SK-N-SH (cell line): ENCODE results near the gene SESN1. TPM values are rescaled to one million over a fixed set of nuclear protein-coding genes. Genes with fewer than 3 reads are reported as not detected.

Experiments used
- CTCF ChIA-PET: fragments of 300-600, 350-600 bp; formaldehyde crosslinking; extraction: SDS; loops from one replicate; lab custom pipeline; 2021; lab: Yijun Ruan, JAX
- POLR2A ChIA-PET: fragments of 350-600 bp; sonication (Branson Sonifier 250); formaldehyde crosslinking; extraction: SDS; loops from one replicate; lab custom pipeline; 2020; ENCODE audit warnings: antibody characterized with exemption, inconsistent platforms; lab: Yijun Ruan, JAX
- DNase-seq: peaks from one replicate; pipeline ENCODE4 v3.0.0; 2012
- H2AFZ ChIP-seq: fragments of 200-600 bp; sonication (generic); 2 replicates; pipeline ENCODE4 v1.8.1; 2016; ENCODE audit warnings: antibody characterized with exemption, mild to moderate bottlenecking, low read depth
- H3F3A ChIP-seq: fragments of 200-600 bp; sonication (generic); replicated peaks from 2 replicates; pipeline ENCODE3; 2016; ENCODE audit warnings: antibody characterized with exemption, mild to moderate bottlenecking; ENCODE audit not compliant: insufficient read depth
- H3K27ac ChIP-seq, 2 experiments: fragments of 200-500 bp in 1 of 2; fragments of 200-600 bp in 1 of 2; sonication (Bioruptor generic) in 1 of 2; sonication (generic), shearing (Covaris generic) in 1 of 2; 2 replicates each; pipeline versions ENCODE4 v1.5.1 to v1.6.1; 2014 to 2016; ENCODE audit warnings: low read depth in 2 of 2, inconsistent platforms in 1 of 2, low read length in 1 of 2, mild to moderate bottlenecking in 1 of 2, mixed read lengths in 1 of 2
- H3K27me3 ChIP-seq: fragments of 200-600 bp; sonication (generic), shearing (Covaris generic); 2 replicates; pipeline ENCODE4 v1.6.1; 2016; ENCODE audit warnings: mixed run types; ENCODE audit not compliant: insufficient read depth
- H3K36me3 ChIP-seq, 2 experiments: fragments of 200-500 bp in 1 of 2; fragments of 200-600 bp in 1 of 2; sonication (Bioruptor generic) in 1 of 2; sonication (generic) in 1 of 2; replicated peaks in 1 of 2; 2 replicates each; pipeline versions ENCODE3 to v1.5.1; 2014 to 2016; ENCODE audit warnings: low read length in 1 of 2, mild to moderate bottlenecking in 1 of 2; ENCODE audit not compliant: insufficient read depth in 2 of 2, control insufficient read depth in 1 of 2
- H3K4me1 ChIP-seq, 2 experiments: fragments of 200-500 bp in 1 of 2; fragments of 200-600 bp in 1 of 2; sonication (Bioruptor generic) in 1 of 2; sonication (generic), shearing (Covaris generic) in 1 of 2; 2 replicates each; pipeline versions ENCODE4 v1.5.1 to v1.6.1; 2014 to 2016; ENCODE audit warnings: low read depth in 1 of 2, low read length in 1 of 2, mixed run types in 1 of 2; ENCODE audit not compliant: insufficient read depth in 2 of 2, control insufficient read depth in 1 of 2
- H3K4me2 ChIP-seq: fragments of 200-600 bp; sonication (generic), shearing (Covaris generic); 2 replicates; pipeline ENCODE4 v1.6.1; 2017; ENCODE audit warnings: mixed run types
- H3K4me3 ChIP-seq, 2 experiments: fragments of 200-500 bp in 1 of 2; fragments of 200-600 bp in 1 of 2; sonication (Bioruptor generic) in 1 of 2; sonication (generic), shearing (Covaris generic) in 1 of 2; 2 replicates each; pipeline versions ENCODE4 v1.5.1 to v1.8.1; 2014 to 2016; ENCODE audit warnings: low read depth in 2 of 2, inconsistent platforms in 1 of 2, low read length in 1 of 2, mild to moderate bottlenecking in 1 of 2, mixed read lengths in 1 of 2, moderate library complexity in 1 of 2
- H3K79me2 ChIP-seq: fragments of 200-600 bp; sonication (generic); 2 replicates; pipeline ENCODE4 v1.8.1; 2017; ENCODE audit warnings: mild to moderate bottlenecking; ENCODE audit not compliant: insufficient read depth
- H3K9ac ChIP-seq: fragments of 200-600 bp; sonication (generic); 2 replicates; pipeline ENCODE4 v1.6.1; 2017; ENCODE audit warnings: mixed run types
- H3K9me2 ChIP-seq: fragments of 200-600 bp; sonication (generic); 2 replicates; pipeline ENCODE4 v1.6.1; 2017; ENCODE audit warnings: mixed run types
- H3K9me3 ChIP-seq: fragments of 200-600 bp; sonication (generic); 2 replicates; pipeline ENCODE4 v1.6.1; 2017; ENCODE audit warnings: mixed run types, mild to moderate bottlenecking, moderate library complexity
- H4K20me1 ChIP-seq: fragments of 200-600 bp; sonication (generic); 2 replicates; pipeline ENCODE4 v1.6.1; 2017; ENCODE audit warnings: mild to moderate bottlenecking, mixed run types; ENCODE audit not compliant: insufficient read depth
- GABPA ChIP-seq: IDR thresholded peaks from 2 replicates; pipeline ENCODE4 v1.4.0; 2012; ENCODE audit warnings: low read depth, mild to moderate bottlenecking
- GATA2 ChIP-seq: sonication (generic); formaldehyde crosslinking; IDR thresholded peaks from 2 replicates; pipeline ENCODE4 v1.5.0; 2020; ENCODE audit warnings: mild to moderate bottlenecking, missing genetic modification reagents
- JUND ChIP-seq: IDR thresholded peaks from 2 replicates; pipeline ENCODE4 v1.4.0; 2012
- MXI1 ChIP-seq: IDR thresholded peaks from 2 replicates; pipeline ENCODE4 v1.6.1; 2012; ENCODE audit warnings: mild to moderate bottlenecking, low read depth, low read length, improper control_type of control experiment
- NRF1 ChIP-seq: IDR thresholded peaks from 2 replicates; pipeline ENCODE4 v1.6.1; 2012; ENCODE audit warnings: low read depth, mild to moderate bottlenecking, low read length
- POLR2AphosphoS5 ChIP-seq: IDR thresholded peaks from 2 replicates; pipeline ENCODE4 v1.6.1; 2012; ENCODE audit warnings: low read depth, low read length
- RAD21 ChIP-seq: IDR thresholded peaks from 2 replicates; pipeline ENCODE4 v1.6.1; 2012; ENCODE audit warnings: mild to moderate bottlenecking, low read length
- WGBS: methylation state at CpG from one replicate; pipeline ENCODE4 v1.1.6; 2017; ENCODE audit warnings: low lambda C conversion rate; 5-methylcytosine and 5-hydroxymethylcytosine counted together
- polyA plus RNA-seq, 3 experiments: library from polyadenylated mRNA; depleted of rRNA; stranded (reverse); fragments of >200 nt; gene quantifications; 2 replicates each; pipeline ENCODE4 v1.2.3, GENCODE V29; 2012
- TF ChIP-seq, protein P1 (sequence below): fragments of 150-350 bp; IDR thresholded peaks from 2 replicates; pipeline ENCODE4 v1.6.1; 2017; ENCODE audit warnings: antibody characterized with exemption, low read length, low read depth, borderline replicate concordance
- TF ChIP-seq, protein P2 (sequence below): IDR thresholded peaks from 2 replicates; pipeline ENCODE4 v1.4.0; 2012; ENCODE audit warnings: low read depth, borderline replicate concordance
- TF ChIP-seq, protein P3 (sequence below): IDR thresholded peaks from 2 replicates; pipeline ENCODE4; 2012
- TF ChIP-seq, protein P4 (sequence below): fragments of 150-350 bp; IDR thresholded peaks from 2 replicates; pipeline ENCODE4 v1.6.1; 2016; ENCODE audit warnings: mild to moderate bottlenecking, low read depth, low read length

SESN1 gene
- polyA plus RNA-seq, 1 of the 3 experiments (the other 2 are of a cell fraction): 13.1 TPM

DNA sequence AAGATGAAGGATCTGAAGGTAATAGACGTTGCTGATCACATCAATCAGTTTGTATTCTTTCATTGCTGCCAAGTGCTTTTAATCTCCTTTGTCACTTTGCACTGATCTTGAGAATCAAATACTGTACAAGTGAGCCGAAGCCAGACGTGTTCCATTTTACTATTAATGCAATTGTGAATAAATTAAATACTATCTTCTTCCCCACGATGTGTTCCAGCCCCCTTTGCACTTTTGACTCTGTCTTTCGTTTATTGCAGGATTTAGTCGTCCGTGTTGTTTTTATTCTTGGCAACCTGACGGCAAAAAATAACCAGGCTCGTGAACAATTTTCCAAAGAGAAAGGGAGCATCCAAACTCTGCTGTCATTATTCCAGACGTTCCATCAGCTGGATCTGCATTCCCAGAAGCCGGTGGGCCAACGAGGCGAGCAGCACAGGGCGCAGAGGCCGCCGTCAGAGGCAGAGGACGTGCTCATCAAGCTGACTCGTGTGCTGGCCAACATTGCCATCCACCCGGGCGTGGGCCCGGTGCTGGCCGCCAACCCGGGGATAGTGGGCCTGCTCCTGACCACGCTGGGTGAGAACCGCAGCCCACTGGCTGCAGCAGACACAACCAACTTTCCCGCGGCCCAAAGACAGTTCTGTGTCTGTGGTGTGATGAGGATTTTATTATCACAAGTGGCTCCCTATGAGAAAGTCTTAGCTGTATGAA lies 141.7 kb downstream of the SESN1 start:
- CTCF ChIA-PET: interaction anchor here (0.6 to 0.9 kb wide), 2 partner anchors 9 to 143 kb away, joined by 3 read pairs; no protein-coding TSS in a partner anchor
- no peaks in the 10 kb centered on the region for H3K27me3 ChIP-seq

More for the DNA sequence above, 141.7 kb downstream of the SESN1 start:
- POLR2A ChIA-PET: no interaction called here
- Histone ChIP-seq H3K9ac (no peak overlapping the region), H3K9me3 (no peaks in the 10 kb centered on the region), H4K20me1 (no peaks in the 10 kb centered on the region), H3K27ac (peak overlapping the region in 1 of 2 experiments; percentile 34; a peak in 1 of 4 replicates), H3K4me2 (no peak overlapping the region), H3K79me2 (no peaks in the 10 kb centered on the region), H3F3A (no peaks in the 10 kb centered on the region), H2AFZ (no peak overlapping the region), H3K4me3 (no peak overlapping the region), H3K4me1 (peaks cover 4 to 23% of the 10 kb centered on the region in 2 experiments; a peak in 3 of 4 replicates), H3K9me2 (no peaks in the 10 kb centered on the region), H3K36me3 (no peaks in the 10 kb centered on the region)
- DNase-seq: no peak
- 80% methylated on average over 26 of the region's 27 CpGs for WGBS
- no peak for TF ChIP-seq RAD21
- TF ChIP-seq, protein P1, sequence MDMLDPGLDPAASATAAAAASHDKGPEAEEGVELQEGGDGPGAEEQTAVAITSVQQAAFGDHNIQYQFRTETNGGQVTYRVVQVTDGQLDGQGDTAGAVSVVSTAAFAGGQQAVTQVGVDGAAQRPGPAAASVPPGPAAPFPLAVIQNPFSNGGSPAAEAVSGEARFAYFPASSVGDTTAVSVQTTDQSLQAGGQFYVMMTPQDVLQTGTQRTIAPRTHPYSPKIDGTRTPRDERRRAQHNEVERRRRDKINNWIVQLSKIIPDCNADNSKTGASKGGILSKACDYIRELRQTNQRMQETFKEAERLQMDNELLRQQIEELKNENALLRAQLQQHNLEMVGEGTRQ: no peak
- TF ChIP-seq MXI1: no peak
- TF ChIP-seq GABPA: no peak
- TF ChIP-seq, protein P2, sequence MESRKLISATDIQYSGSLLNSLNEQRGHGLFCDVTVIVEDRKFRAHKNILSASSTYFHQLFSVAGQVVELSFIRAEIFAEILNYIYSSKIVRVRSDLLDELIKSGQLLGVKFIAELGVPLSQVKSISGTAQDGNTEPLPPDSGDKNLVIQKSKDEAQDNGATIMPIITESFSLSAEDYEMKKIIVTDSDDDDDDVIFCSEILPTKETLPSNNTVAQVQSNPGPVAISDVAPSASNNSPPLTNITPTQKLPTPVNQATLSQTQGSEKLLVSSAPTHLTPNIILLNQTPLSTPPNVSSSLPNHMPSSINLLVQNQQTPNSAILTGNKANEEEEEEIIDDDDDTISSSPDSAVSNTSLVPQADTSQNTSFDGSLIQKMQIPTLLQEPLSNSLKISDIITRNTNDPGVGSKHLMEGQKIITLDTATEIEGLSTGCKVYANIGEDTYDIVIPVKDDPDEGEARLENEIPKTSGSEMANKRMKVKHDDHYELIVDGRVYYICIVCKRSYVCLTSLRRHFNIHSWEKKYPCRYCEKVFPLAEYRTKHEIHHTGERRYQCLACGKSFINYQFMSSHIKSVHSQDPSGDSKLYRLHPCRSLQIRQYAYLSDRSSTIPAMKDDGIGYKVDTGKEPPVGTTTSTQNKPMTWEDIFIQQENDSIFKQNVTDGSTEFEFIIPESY: no peak
- TF ChIP-seq GATA2 (CRISPR knock-in tag): no peak
- TF ChIP-seq, protein P3, sequence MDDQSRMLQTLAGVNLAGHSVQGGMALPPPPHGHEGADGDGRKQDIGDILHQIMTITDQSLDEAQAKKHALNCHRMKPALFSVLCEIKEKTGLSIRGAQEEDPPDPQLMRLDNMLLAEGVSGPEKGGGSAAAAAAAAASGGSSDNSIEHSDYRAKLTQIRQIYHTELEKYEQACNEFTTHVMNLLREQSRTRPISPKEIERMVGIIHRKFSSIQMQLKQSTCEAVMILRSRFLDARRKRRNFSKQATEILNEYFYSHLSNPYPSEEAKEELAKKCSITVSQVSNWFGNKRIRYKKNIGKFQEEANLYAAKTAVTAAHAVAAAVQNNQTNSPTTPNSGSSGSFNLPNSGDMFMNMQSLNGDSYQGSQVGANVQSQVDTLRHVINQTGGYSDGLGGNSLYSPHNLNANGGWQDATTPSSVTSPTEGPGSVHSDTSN: no peak
- TF ChIP-seq JUND: no peak
- TF ChIP-seq NRF1: no peak
- TF ChIP-seq POLR2AphosphoS5: no peak
- TF ChIP-seq, protein P4, sequence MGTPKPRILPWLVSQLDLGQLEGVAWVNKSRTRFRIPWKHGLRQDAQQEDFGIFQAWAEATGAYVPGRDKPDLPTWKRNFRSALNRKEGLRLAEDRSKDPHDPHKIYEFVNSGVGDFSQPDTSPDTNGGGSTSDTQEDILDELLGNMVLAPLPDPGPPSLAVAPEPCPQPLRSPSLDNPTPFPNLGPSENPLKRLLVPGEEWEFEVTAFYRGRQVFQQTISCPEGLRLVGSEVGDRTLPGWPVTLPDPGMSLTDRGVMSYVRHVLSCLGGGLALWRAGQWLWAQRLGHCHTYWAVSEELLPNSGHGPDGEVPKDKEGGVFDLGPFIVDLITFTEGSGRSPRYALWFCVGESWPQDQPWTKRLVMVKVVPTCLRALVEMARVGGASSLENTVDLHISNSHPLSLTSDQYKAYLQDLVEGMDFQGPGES: no peak
